HG03108 (cell line): Measurements from ENCODE around the gene GARNL3.

Source experiments
- ATAC-seq: cut with Tn5 transposase; IDR thresholded peaks from one replicate; pipeline ENCODE4 v1.9.1; 2021; ENCODE audit warnings: moderate library complexity; ENCODE audit not compliant: unreplicated experiment

The GARNL3 gene

DNA sequence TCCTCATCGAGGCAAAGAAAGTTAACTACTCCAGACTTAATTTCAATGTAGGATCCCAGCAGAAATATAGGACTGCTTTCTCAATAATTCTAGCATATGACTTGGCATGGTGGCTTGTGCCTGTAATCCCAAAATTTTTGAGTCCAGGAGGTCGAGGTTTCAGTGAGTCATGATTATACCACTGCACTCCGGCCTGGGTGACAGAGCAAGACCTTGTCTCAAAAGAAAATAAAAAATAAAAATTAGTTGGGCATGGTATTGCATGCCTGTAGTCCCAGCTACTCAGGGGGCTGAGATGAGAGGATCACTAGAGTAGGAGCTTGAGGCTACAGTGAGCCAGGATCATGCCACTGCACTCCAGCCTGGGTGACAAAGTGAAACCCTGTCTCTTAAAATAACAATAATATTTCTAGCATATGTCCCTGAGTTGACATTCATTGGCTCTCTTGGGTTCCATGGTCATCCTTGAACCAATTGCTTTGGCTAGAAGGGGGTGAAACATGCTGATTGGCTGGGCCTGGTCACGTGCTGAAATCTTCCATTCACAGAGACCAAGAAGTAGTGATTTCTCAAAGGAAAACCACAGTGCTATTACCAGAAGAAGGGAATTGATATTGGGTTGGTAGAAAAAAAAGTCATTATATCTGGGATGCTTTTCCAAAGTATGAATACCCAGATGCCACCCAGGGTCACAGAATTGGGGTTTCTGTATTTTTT lies 31.6 kb upstream of the GARNL3 start:
- no peak for ATAC-seq

DNA sequence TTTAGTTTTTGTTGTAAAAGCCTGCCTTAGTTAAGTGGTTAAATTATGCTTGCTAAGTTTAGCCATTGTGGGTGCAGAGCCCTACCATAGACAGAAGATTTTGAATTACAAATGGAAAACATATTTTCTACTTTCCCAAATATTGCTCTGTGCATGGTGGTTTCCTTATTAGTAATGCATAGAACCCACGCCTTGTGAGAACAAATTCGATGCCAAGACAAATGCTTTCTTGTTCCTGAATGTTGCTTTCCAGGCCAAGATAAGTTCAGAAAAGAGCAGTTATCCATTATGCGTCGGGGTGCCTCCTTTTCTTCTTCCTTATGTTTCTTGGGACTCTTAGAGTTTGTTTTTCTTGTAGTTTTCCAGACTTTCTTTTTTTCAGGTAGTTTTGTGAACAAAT lies 31.0 kb upstream of the GARNL3 start:
- no peak for ATAC-seq

DNA sequence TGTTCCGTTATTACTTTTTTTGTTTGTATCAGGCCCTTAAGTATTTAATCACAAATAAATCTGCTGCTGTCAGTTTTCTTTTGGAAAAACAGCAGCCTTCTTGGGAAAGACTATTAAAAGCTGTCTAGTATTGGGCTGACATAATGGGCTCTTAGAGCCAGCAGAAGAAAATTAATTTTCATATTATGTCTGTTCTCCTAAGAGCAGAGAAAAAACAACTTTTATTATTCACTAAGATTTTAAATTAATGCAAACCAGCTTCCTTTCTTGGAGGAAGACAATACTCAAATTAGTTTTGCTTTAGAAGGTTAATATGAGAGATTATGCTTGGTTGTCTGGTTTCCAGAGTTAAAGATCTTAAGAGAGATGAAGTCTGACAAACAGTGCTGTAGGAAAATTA lies 30.6 kb upstream of the GARNL3 start:
- no peak for ATAC-seq

DNA sequence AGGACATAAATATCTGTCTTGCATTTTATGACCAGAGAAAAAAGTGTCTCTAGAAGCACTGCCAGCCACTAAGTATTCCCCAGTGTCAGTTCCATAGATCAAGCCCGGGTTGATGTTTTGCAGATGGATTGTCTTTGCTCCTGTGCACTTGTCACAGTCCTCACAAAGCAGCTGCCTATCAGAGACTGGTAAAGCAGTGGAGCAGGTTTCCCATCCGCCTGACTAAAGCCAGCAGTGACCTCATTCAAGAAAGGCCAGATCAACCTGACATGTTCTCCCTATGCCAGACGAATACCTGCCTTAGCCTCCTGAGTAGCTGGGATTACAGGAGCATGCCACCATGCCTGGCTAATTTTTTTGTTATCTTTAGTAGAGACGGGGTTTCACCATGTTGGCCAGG lies 26.8 kb upstream of the GARNL3 start:
- ATAC-seq = no peak

DNA sequence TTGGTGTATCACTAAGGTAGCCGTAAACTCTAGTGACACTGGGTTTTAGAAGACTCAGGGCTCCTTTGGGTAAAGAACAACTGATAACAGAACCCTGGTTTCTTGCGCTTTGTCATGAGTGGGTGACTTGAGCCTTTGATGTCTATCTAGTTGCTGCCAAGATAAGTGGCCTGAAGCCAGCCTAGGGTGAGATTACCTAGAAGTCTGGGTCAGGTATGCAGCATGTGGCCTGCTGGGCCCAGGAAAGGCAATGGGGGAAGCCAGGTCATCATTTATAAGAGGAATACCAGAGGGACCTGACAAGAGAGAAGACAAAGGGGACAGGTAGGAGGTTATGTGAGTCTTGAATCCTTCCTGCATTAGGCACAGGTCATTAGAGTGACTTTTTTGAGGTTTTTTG lies 23.2 kb upstream of the GARNL3 start:
- no peak for ATAC-seq

DNA sequence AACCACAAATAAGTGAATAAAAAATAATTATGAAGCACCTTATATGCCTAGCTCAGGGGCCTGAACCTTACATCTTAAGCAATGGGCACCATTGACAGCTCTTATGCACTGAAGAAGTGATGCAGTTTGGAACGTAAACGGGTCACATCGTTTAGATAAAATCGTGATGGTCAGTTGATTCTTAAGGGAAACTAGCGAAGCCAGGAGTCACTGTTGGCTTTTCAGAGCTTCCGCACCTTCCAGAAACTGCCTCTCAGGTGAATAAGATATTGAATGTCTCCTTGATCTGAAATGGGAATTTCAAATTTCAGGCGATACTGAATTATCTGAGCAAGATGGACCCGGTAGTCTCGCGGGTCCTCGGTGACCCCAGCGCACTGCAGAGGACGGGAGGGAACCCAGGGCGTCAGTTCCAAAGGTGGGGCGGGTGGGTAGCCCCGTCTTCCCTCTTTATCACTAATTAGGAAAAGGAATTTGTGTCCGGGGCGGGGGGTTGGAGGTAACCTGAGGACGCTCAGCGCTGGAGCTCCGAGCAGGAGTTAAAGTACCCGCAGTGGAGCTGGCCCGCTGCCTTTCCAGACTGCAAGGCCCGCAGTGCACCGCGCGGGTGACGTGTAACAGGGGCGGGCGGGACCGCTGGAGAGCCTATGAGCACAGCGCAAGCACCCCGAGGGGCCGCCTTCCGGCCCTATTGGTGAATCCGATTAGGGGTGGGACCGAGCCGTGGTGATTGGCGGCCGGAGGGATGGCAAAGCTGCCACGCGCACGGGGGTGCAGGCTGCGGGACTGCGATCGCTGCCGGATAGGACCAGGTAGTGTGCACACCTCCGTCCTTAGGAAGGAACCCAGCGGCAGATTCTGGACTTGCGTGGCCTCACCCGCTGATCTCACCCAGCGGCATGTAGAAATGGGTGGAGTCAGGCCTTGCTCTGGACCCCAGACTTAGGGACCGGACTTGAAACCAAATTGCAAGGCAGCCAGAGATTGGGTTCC lies 19.7 kb upstream of the GARNL3 start:
- peak; percentile 100 for ATAC-seq

DNA sequence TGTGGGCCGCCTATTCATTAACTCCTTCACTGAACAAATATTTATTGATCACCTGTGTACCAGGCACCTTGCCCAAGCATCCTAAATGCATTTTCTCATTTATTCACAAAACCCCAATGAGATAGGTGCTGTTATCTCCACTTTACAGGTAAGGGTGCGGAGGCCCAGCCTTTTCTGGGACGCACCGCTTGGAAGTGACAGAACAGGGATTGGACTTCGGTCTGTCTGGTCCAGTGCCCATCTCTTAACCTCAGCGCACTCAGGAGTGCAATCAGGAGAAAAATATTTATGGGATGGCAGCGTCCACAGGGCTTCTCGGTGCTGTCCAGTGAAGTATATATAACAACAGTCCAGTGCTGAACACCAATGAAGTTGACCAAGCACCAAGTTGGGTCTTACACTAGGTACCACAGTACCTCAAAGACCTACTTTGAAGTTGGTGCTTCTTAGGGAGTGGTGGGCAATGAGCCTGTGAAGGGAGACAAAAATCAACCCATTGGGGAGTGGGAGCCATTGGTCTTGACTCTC lies 18.9 kb upstream of the GARNL3 start:
- ATAC-seq = no peak

DNA sequence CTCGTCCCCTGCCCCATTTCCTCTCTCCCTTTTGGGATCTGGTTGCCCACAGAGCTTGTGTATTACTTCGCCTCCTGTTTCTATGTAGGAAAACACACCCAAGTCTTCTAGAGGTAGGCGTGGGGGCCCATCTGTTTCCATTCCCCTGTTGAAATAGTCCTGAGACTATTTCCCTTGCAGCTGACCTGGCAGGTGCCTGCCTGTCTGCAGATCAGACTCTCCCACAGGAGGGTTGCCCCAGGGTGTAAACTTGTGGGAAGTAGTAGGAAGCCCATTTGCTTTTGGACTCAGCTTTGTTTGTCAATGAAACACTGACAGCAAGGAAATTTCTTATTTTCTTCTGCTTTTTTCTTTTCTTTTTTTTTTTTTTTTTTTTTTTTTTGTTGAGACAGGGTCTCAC lies 16.3 kb upstream of the GARNL3 start:
- no peak for ATAC-seq

DNA sequence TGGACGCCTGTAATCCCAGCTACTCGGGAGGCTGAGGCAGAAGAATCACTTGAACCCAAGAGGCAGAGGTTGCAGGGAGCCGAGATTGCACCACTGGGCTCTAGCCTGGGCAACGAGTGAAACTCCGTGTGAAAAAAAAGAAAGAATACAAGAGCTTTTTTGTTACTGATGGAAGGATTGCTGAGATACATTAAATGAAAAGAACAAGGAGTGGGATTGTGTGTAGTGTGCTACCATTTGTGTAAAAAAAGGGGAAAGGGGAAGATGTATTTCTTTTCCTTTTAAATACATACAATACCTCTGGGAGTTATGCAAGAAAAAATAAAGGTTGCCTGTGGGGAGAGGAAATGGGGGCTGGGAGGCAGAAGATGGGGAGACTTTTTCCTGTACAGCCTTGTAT lies 14.7 kb upstream of the GARNL3 start:
- no peak for ATAC-seq

DNA sequence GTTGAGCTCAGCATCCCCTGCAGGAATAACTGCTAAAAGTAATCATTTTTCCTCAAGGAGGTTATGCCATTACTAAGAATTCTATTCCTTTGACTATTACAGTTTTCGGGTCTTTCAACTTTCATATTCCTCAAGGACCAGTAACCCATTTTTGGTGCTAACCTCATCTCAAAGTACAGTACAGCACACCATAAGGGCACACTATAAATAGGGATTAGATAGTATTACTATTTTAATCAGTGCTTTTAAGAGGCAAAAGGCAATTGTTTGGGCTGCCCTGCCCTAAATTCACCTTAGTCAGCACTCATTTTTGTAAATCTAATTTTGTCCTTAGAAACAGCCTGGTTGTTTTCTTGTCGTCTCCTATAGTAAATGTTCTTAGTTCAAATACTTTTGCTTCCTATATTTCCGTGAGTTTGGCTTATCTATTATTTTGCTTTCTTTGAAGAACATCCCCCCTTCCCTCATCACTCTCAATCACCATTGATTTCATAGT lies 13.6 kb upstream of the GARNL3 start:
- no peak for ATAC-seq

DNA sequence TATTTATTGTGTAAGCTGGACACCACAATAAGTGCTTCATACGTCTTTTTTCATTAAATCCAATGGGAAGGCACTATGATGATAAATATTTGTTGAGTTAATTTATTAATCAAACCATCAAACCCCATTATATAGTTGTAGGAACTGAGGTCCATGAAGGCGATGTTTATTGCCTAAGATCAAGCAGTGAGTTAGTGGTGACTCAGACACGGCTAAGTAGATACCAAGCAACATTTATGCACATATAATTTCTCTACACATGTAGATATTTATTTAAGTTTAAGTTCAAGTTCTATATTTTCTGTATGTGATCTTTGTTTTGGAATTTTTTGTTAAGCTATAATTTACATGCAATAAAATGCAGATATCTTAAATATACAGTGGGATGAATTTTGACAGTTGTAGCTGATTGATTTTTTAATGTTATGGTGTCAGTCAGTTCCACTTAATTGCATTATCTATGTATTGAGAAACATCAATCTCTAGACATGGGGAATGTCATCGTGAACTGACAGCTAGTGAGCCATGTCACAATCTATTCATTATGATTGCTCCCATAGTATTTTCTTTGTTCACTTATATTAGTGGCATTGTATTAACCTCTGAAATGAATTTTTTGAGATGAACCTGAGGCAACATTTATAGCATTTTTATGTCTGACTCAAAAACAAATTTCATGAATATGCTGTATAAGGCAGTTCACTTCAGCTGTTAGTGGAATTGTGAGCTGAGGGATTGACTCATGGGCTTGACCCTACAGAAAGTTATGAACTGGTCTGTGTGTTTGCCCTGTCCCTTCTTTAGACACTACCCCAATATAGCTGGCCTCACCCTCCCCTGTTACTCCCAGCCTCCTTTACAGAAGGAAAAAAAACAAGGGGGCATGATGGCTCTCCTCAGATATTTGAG lies 11.9 kb upstream of the GARNL3 start:
- no peak for ATAC-seq

DNA sequence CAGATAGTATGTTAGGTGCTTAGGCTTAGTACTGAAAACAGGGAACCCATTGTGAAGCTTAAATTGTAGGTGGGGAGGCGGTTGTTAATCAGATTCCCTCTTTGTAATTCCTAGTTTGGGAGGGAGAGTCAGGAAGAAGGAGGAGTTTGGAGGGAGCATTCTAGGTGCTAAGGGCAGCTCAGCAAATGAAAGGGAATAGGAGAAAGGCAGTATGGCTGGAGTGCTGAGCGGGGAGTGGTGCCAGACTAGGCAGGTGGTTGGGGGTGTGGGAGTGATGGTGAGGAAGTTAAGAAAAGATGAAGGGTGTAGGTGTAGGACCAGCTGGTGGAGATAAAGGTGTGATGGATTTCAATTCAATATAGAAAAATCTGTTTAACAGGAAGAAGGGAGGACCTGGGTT lies 11.1 kb upstream of the GARNL3 start:
- ATAC-seq = no peak

DNA sequence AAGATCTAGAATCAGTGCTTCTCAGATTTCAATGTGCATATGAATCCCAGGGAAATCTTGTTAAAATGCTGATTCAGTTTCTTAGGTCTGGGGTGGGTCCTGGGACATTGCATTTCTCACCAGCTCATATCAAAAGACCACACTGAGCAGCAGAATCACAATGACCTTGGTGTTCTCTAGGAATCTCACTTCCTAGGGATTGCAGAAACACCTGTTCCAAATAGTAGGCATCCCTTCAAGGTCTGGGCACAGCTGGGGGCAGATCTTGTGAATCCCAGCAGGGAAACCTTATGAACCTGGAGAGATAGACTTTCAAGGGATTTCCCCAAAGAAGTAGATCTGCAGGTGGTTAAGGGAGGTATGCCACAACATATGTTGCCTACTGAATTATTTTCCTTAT lies 8.9 kb upstream of the GARNL3 start:
- no peak for ATAC-seq

DNA sequence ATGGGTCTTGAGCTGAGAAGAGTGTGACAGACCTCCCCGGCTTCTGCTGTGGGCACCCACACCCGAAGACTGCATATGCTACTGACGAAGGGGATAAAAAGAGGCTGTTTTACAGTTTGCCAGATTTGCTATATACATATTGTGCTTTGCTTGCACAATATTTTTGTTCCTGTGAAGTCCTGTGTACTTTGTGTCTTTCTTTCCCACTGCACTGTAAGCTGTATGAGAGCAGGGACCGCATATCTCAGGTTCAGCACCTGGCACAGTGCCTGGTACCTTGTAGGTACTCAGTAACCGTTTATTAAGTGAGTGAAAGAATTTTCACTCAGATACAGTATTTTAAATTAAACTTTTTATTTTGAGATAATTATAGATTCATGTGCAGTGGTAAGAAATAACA lies 8.2 kb upstream of the GARNL3 start:
- ATAC-seq = no peak

DNA sequence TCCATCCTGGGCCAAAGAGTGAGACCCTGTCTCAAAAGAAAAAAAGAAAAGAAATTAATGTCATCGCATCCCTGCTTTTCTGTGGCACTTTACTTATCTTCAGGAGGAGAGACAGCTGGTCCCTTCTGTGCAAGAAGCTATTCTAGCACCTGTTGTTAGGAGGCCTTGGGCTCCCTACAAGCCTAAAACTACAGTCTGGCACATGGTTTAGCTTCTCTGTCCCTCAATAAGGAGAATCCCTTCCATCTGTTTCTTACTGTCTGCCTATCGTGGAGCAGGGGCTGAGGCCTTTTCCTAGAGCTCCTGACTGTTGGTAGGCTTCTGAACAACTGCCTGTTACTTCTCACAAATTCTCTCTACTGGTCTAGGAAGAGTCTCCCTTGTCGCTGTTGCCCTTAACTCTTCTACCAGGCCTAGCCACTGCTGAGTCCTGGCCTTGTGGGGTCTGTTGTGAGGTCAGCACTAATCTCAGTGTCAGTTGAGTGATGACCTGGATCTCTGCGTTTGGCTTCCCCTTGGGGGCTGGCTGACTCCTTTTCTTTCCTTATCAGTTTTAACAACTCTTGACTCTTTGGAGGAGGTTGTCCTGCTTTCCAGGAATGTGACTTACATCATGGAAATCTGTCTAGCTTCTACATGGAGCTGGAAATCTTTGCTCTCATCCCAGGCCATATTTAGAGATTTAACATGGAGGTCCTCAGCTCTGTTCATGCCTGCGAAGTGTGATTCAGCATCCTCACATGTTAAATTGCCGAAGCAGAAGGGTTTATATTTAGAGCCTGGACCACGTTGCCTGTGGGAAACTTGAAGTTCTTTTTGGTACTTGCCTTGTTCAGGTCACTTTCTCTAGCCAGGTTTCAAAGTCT lies 5.7 kb upstream of the GARNL3 start:
- ATAC-seq = no peak

DNA sequence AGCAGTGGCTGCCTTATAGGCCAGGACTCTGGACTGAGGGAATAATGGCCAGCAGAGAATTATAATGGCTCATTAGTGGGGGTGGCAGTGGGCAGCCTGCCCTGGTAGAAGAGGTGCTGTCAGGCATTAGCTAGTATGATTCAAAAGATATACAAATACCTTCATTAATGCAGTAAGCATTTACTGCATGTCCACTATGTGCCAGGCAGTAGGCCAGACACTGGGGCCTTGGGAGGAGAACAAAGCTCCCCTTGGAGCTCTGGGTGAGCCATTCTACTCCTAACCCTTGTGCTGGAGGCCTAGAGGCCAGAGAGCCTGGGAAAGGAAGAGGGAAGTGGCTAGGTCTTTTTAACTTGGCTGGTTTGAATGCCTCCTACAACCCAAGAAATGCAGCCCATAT lies 2.0 kb upstream of the GARNL3 start:
- no peak for ATAC-seq

DNA sequence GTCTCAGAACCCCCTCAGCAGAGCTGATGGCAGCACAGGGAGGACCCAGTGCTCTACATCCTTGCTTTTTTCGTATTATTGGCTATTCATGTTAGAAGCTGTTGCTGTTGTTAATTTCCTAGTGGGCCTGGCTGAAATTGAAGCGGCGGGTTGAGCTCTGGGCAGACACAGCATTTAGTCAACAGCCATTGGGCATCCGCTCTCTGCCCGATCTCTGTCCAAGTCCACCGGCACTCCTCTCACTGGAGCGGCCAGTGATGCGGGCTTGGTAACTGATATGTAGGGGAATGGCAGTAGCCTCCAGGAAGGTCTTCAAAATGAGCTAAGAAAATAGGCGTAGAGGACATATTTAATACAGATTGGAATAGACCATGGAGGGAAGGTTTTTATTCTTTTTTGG lies 1.3 kb upstream of the GARNL3 start:
- no peak for ATAC-seq

DNA sequence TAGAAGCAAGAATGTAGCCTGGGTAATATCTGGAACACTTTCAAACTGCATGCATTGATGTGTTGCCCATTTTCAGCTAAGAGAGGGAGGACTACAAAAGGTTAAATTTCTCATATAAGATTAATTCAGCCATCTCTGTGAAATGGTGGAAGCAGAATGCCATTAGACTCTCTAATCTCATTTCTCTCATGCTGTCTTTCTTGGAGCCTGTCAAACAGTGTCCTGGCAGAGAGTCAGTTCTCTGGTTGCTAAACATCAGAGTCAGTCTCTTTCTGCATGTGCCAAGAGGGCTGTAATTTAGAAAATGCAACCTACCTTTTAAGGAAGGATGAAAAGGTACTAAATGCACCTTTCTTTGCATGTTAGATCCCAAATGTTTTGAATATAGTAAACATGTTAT lies 910 bp upstream of the GARNL3 start:
- ATAC-seq = no peak

DNA sequence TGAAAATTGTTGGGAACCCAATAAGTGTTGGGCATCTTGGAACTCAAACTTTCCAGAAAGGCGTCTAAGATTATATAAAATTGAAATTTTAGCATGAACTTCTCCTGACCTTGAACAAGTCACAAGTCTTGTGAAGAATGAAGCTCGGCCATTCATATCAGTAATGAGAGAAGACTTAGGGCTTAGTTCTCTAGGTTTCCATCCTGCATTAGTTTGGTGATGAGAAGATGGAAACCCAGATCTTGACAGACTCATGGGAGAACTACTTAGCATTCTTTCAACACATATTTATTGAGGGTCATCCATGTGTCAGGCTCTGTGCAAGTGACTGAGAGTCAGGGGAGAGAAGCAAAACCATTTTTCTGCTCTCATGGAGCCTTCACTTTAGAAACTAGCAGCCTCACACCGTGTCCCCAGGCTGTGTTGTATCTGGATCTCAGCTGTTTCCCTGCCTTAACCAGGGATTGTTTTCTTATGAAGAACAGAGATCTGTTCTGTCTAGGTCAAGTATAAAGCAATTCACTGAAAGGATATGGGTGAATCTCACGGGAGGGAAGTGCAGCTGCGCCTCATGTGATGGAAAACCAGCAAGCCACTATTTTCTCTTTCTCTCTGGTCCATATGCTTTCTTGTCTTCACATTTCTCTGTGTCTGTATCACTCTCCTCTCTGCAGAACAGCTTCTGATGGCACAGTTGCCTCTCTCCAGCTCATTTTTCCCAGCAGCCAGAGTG lies 3.4 kb downstream of the GARNL3 start:
- ATAC-seq = no peak
